ENCODE results near the gene LRRC59. TPM values are rescaled to one million over a fixed set of nuclear protein-coding genes. Genes with fewer than 3 reads are reported as not detected.
A peak's percentile ranks its signal among the peaks of the same experiment; 100 is the strongest.

The LRRC59 gene
- total and polyA plus RNA-seq, 2 experiments from 2014 or later = 46.4 to 124 TPM

- TF ChIP-seq, protein P1, sequence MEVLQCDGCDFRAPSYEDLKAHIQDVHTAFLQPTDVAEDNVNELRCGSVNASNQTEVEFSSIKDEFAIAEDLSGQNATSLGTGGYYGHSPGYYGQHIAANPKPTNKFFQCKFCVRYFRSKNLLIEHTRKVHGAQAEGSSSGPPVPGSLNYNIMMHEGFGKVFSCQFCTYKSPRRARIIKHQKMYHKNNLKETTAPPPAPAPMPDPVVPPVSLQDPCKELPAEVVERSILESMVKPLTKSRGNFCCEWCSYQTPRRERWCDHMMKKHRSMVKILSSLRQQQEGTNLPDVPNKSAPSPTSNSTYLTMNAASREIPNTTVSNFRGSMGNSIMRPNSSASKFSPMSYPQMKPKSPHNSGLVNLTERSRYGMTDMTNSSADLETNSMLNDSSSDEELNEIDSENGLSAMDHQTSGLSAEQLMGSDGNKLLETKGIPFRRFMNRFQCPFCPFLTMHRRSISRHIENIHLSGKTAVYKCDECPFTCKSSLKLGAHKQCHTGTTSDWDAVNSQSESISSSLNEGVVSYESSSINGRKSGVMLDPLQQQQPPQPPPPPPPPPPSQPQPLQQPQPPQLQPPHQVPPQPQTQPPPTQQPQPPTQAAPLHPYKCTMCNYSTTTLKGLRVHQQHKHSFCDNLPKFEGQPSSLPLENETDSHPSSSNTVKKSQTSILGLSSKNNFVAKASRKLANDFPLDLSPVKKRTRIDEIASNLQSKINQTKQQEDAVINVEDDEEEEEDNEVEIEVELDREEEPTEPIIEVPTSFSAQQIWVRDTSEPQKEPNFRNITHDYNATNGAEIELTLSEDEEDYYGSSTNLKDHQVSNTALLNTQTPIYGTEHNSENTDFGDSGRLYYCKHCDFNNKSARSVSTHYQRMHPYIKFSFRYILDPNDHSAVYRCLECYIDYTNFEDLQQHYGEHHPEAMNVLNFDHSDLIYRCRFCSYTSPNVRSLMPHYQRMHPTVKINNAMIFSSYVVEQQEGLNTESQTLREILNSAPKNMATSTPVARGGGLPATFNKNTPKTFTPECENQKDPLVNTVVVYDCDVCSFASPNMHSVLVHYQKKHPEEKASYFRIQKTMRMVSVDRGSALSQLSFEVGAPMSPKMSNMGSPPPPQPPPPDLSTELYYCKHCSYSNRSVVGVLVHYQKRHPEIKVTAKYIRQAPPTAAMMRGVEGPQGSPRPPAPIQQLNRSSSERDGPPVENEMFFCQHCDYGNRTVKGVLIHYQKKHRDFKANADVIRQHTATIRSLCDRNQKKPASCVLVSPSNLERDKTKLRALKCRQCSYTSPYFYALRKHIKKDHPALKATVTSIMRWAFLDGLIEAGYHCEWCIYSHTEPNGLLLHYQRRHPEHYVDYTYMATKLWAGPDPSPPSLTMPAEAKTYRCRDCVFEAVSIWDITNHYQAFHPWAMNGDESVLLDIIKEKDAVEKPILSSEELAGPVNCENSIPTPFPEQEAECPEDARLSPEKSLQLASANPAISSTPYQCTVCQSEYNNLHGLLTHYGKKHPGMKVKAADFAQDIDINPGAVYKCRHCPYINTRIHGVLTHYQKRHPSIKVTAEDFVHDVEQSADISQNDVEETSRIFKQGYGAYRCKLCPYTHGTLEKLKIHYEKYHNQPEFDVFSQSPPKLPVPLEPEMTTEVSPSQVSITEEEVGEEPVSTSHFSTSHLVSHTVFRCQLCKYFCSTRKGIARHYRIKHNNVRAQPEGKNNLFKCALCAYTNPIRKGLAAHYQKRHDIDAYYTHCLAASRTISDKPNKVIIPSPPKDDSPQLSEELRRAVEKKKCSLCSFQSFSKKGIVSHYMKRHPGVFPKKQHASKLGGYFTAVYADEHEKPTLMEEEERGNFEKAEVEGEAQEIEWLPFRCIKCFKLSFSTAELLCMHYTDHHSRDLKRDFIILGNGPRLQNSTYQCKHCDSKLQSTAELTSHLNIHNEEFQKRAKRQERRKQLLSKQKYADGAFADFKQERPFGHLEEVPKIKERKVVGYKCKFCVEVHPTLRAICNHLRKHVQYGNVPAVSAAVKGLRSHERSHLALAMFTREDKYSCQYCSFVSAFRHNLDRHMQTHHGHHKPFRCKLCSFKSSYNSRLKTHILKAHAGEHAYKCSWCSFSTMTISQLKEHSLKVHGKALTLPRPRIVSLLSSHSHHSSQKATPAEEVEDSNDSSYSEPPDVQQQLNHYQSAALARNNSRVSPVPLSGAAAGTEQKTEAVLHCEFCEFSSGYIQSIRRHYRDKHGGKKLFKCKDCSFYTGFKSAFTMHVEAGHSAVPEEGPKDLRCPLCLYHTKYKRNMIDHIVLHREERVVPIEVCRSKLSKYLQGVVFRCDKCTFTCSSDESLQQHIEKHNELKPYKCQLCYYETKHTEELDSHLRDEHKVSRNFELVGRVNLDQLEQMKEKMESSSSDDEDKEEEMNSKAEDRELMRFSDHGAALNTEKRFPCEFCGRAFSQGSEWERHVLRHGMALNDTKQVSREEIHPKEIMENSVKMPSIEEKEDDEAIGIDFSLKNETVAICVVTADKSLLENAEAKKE (CRISPR knock-in tag; IDR thresholded peaks at IDR 0.05) = no peak
- TF ChIP-seq EZH2 (IDR thresholded peaks at IDR 0.05; ENCODE audit: low read depth, unreplicated experiment) = no peak
- TF ChIP-seq ETS1 (IDR thresholded peaks at IDR 0.05) = no peak
- TF ChIP-seq NANOG (IDR thresholded peaks at IDR 0.05; ENCODE audit: borderline replicate concordance) = no peak
These were observed 27.1 kb upstream of the LRRC59 start (continued) for GRCh38 chr17:50424246-50424995.

DNA sequence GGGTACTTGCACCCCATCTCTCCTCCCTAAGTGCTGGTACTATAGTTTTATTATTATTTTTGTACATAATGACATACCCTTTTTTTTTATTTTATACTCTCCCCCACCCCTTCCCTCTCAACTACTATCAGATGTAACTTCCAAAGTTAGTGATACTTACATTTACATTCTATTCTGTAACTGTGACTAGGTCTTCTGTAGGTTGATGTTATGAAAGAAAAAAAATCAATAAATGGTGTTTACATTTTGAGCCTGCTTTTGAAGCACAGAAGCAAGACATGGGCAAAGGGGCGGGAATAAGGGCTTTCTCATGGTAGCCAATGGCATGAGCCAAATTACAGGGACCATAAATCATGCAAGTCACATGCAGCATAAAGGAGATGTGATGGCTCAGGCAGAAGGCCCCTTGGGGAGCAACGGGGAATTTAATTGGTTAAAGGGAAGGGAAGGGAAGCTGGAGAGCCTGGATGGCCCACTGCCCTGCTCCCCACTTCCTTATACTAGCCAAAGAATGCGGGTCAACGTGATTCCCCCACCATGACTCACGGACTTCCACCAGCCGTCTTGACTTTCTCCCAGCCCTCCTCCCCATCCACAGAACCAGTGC is 26.3 kb upstream of the LRRC59 start:
- Histone ChIP-seq H3K27ac (ENCODE audit: low read depth) (no peak overlapping the region), H3K36me3 (ENCODE audit: insufficient read depth) (no peaks in the 10 kb centered on the region), H2AFZ (no peak overlapping the region), H3K4me1 (ENCODE audit: insufficient read depth) (peaks cover 18% of the 10 kb centered on the region), H3F3A (replicated peaks; ENCODE audit: low read depth) (peaks cover 7% of the 10 kb centered on the region; the same call in 1 of the 2 replicates), H3K79me2 (replicated peaks; ENCODE audit: insufficient read depth) (peaks cover 5% of the 10 kb centered on the region), H3K27me3 (ENCODE audit: insufficient read depth) (peaks cover 13% of the 10 kb centered on the region; the same call in 1 of the 2 replicates), H3K4me3 (no peak overlapping the region), H3K9me2 (ENCODE audit: insufficient read depth) (no peaks in the 10 kb centered on the region), H3K4me2 (no peak overlapping the region), H4K20me1 (replicated peaks; ENCODE audit: insufficient read depth) (no peaks in the 10 kb centered on the region)
- no peak for ATAC-seq
- peak; percentile 32 for DNase-seq (ENCODE audit: low spot score)
- H3K4me1 Mint-ChIP-seq = peaks cover 24% of the 10 kb centered on the region
- no peak overlapping the region; the same call in 2 of the 3 replicates for H3K4me3 Mint-ChIP-seq
- H3K27ac Mint-ChIP-seq = no peak overlapping the region
- peaks cover 7% of the 10 kb centered on the region; the same call in 2 of the 3 replicates for H3K36me3 Mint-ChIP-seq (ENCODE audit: low read depth)
- peaks cover 12% of the 10 kb centered on the region for H3K27me3 Mint-ChIP-seq (ENCODE audit: insufficient read depth, low read depth, poor library complexity)
- H3K9me3 Mint-ChIP-seq = peaks cover 20% of the 10 kb centered on the region
- TF ChIP-seq CREB1 (CRISPR knock-in tag; IDR thresholded peaks at IDR 0.05; ENCODE audit: low read depth) = no peak
- TF ChIP-seq, protein P2, sequence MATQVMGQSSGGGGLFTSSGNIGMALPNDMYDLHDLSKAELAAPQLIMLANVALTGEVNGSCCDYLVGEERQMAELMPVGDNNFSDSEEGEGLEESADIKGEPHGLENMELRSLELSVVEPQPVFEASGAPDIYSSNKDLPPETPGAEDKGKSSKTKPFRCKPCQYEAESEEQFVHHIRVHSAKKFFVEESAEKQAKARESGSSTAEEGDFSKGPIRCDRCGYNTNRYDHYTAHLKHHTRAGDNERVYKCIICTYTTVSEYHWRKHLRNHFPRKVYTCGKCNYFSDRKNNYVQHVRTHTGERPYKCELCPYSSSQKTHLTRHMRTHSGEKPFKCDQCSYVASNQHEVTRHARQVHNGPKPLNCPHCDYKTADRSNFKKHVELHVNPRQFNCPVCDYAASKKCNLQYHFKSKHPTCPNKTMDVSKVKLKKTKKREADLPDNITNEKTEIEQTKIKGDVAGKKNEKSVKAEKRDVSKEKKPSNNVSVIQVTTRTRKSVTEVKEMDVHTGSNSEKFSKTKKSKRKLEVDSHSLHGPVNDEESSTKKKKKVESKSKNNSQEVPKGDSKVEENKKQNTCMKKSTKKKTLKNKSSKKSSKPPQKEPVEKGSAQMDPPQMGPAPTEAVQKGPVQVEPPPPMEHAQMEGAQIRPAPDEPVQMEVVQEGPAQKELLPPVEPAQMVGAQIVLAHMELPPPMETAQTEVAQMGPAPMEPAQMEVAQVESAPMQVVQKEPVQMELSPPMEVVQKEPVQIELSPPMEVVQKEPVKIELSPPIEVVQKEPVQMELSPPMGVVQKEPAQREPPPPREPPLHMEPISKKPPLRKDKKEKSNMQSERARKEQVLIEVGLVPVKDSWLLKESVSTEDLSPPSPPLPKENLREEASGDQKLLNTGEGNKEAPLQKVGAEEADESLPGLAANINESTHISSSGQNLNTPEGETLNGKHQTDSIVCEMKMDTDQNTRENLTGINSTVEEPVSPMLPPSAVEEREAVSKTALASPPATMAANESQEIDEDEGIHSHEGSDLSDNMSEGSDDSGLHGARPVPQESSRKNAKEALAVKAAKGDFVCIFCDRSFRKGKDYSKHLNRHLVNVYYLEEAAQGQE (IDR thresholded peaks at IDR 0.05; ENCODE audit: unreplicated experiment) = no peak
- no peak for TF ChIP-seq EZH2 (IDR thresholded peaks at IDR 0.05; ENCODE audit: low read depth, unreplicated experiment)
- TF ChIP-seq JUNB (IDR thresholded peaks at IDR 0.05; ENCODE audit: unreplicated experiment) = no peak
